Measurements from ENCODE around the gene WASHC2A.
A peak's percentile ranks its signal among the peaks of the same experiment; 100 is the strongest.
"Not testable (repeated sequence)": the region's sequence is repeated elsewhere in the genome, so short reads cannot be mapped to it uniquely, and the experiment has no call there.

WASHC2A gene

GRCh38 chr10:50067546-50068351, at the start of gene WASHC2A:
TSS of gene WASHC2A (plus strand) at chr10:50067954. CDS start at chr10:50068006, 52 bp downstream.
- peak; percentile 92 for ATAC-seq

GRCh38 chr10:50019279-50019678, 48.5 kb upstream of the WASHC2A start:
- not testable (repeated sequence) for ATAC-seq

DNA sequence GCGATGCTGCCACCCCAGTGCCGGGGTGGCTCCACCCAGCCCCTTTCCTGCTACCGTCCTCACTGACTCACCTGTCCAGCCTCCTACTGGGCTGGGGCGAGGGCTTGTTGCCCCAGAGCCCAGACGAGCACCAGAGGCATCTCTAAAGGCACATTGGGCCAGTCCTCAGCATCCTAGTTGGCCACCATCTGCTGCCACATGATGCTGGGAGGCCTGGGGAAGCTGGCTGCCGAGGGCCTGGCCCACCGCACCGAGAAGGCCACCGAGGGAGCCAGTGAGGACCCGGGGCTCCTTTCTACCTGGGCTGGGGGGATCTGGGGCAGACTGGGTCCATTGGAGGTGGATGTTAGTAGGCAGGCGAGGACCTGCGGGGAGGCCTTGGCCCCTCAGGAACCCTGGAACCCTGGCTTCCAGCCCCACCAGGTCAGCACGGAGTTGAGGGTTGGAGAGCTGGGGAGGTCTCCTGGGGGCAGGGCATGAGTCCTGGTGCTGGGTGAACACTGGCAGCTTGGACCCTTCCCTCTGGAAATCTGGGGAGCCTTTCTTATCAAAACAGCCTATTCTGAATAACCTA, 47.2 kb upstream of the WASHC2A start:
- not testable (repeated sequence) for ATAC-seq

DNA sequence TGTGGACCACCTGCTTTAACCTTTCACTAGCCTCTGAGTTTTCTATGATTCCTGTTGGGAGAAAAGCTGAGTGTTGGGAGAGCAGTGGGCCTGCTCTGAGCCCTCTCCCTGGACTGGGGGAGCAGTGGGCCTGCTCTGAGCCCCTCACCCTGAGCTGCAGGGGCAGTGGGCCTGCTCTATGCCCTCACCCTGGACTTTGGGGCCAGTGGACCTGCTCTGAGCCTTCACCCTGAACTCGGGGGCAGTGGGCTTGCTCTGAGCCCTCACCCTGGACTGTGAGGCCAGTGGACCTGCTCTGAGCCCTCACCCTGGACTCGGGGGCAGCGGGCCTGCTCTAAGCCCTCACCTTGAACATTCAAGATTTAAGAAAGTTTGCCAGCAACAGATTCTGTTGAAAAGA, 46.1 kb upstream of the WASHC2A start:
- no peak for ATAC-seq
- TF ChIP-seq, protein P1, sequence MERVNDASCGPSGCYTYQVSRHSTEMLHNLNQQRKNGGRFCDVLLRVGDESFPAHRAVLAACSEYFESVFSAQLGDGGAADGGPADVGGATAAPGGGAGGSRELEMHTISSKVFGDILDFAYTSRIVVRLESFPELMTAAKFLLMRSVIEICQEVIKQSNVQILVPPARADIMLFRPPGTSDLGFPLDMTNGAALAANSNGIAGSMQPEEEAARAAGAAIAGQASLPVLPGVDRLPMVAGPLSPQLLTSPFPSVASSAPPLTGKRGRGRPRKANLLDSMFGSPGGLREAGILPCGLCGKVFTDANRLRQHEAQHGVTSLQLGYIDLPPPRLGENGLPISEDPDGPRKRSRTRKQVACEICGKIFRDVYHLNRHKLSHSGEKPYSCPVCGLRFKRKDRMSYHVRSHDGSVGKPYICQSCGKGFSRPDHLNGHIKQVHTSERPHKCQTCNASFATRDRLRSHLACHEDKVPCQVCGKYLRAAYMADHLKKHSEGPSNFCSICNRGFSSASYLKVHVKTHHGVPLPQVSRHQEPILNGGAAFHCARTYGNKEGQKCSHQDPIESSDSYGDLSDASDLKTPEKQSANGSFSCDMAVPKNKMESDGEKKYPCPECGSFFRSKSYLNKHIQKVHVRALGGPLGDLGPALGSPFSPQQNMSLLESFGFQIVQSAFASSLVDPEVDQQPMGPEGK (CRISPR knock-in tag; IDR thresholded peaks at IDR 0.05; ENCODE audit: borderline replicate concordance): no peak
- TF ChIP-seq ZFP30 (CRISPR knock-in tag; IDR thresholded peaks at IDR 0.05): no peak
- no peak for TF ChIP-seq ISL1 (CRISPR knock-in tag; IDR thresholded peaks at IDR 0.05)
- no peak for TF ChIP-seq CSRNP3 (CRISPR knock-in tag; IDR thresholded peaks at IDR 0.05)
- no peak for TF ChIP-seq ZNF8 (CRISPR knock-in tag; IDR thresholded peaks at IDR 0.05)
- TF ChIP-seq GLIS3 (CRISPR knock-in tag; IDR thresholded peaks at IDR 0.05): no peak
- no peak for TF ChIP-seq ZFP3 (CRISPR knock-in tag; IDR thresholded peaks at IDR 0.05)
- TF ChIP-seq TOX (CRISPR knock-in tag; IDR thresholded peaks at IDR 0.05; ENCODE audit: borderline replicate concordance): no peak
- TF ChIP-seq TCF4 (CRISPR knock-in tag; IDR thresholded peaks at IDR 0.05; ENCODE audit: borderline replicate concordance): no peak
- no peak for TF ChIP-seq ZC3H10 (CRISPR knock-in tag; IDR thresholded peaks at IDR 0.05)

DNA sequence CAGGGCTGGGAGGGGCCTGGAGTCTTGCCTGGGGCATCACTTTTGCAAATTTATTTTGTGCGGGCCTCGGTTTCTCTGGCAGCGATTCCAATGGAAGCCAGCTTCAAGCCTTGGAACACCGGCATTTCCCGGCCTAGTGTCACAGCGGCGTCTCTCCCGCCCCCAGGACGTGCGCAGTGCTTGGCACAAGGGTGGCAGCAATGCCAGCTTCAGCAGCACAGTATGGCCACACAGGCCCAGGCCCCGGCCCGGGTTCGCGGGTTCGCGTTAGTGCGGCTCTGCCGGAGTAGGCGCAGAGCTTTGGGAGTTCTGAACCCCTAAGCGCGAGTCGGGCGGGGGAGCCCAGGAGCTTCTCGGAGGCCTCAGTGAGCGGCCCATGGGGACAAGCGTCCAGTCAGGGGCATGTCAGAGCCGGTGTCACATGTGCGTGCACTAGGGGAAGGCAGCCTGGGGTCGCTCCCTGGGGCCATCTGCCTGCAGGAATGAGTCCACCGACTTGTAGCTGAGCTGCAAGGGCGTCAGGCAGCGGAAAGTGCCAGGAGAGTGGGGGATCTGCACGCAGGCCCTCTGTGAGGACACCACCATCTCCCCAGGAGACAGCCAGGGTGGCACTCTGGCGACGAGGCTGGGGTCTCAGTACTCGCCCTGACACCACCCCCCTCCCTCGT, 42.9 kb upstream of the WASHC2A start:
- not testable (repeated sequence) for ATAC-seq

GRCh38 chr10:50025627-50026026, 42.1 kb upstream of the WASHC2A start:
- ATAC-seq: no peak
- TF ChIP-seq ZFP3 (CRISPR knock-in tag; IDR thresholded peaks at IDR 0.05) (no peak), TSHZ2 (CRISPR knock-in tag; IDR thresholded peaks at IDR 0.05) (no peak), ZFP30 (CRISPR knock-in tag; IDR thresholded peaks at IDR 0.05) (no peak), PPARA (CRISPR knock-in tag; IDR thresholded peaks at IDR 0.05; ENCODE audit: borderline replicate concordance) (no peak), CSDC2 (CRISPR knock-in tag; IDR thresholded peaks at IDR 0.05) (no peak), ZNF8 (CRISPR knock-in tag; IDR thresholded peaks at IDR 0.05) (no peak), ZC3H10 (CRISPR knock-in tag; IDR thresholded peaks at IDR 0.05) (no peak), ZNF70 (CRISPR knock-in tag; IDR thresholded peaks at IDR 0.05) (no peak), CSRNP3 (CRISPR knock-in tag; IDR thresholded peaks at IDR 0.05) (no peak), GLIS3 (CRISPR knock-in tag; IDR thresholded peaks at IDR 0.05) (no peak), TOX (CRISPR knock-in tag; IDR thresholded peaks at IDR 0.05; ENCODE audit: borderline replicate concordance) (no peak), POU6F1 (CRISPR knock-in tag; IDR thresholded peaks at IDR 0.05; ENCODE audit: borderline replicate concordance, low read depth) (no peak), TCF4 (CRISPR knock-in tag; IDR thresholded peaks at IDR 0.05; ENCODE audit: borderline replicate concordance) (no peak)
- TF ChIP-seq, protein P2, sequence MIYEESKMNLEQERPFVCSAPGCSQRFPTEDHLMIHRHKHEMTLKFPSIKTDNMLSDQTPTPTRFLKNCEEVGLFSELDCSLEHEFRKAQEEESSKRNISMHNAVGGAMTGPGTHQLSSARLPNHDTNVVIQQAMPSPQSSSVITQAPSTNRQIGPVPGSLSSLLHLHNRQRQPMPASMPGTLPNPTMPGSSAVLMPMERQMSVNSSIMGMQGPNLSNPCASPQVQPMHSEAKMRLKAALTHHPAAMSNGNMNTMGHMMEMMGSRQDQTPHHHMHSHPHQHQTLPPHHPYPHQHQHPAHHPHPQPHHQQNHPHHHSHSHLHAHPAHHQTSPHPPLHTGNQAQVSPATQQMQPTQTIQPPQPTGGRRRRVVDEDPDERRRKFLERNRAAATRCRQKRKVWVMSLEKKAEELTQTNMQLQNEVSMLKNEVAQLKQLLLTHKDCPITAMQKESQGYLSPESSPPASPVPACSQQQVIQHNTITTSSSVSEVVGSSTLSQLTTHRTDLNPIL (CRISPR knock-in tag; IDR thresholded peaks at IDR 0.05; ENCODE audit: low read depth): no peak
- TF ChIP-seq, protein P1 (CRISPR knock-in tag; IDR thresholded peaks at IDR 0.05; ENCODE audit: borderline replicate concordance): no peak

All from SK-N-SH treated with all-trans-retinoic acid at 6 μM for 48 hours (cell line).